ENCODE measurements around the gene FOXP1.

The FOXP1 gene

GRCh38 chr3:71376911-71377310 lies 206.6 kb downstream of the FOXP1 start:
- no peak for ATAC-seq
- TF ChIP-seq CREB5 (CRISPR knock-in tag; IDR thresholded peaks at IDR 0.05; ENCODE audit: low read depth): no peak
- TF ChIP-seq RARB (CRISPR knock-in tag; IDR thresholded peaks at IDR 0.05): no peak
- no peak for TF ChIP-seq POU6F1 (CRISPR knock-in tag; IDR thresholded peaks at IDR 0.05; ENCODE audit: borderline replicate concordance, low read depth)
- TF ChIP-seq ZC3H10 (CRISPR knock-in tag; IDR thresholded peaks at IDR 0.05): no peak
- TF ChIP-seq ZFP3 (CRISPR knock-in tag; IDR thresholded peaks at IDR 0.05): no peak
- no peak for TF ChIP-seq CSDC2 (CRISPR knock-in tag; IDR thresholded peaks at IDR 0.05)
- no peak for TF ChIP-seq ZNF70 (CRISPR knock-in tag; IDR thresholded peaks at IDR 0.05)
- TF ChIP-seq SNAI2 (CRISPR knock-in tag; IDR thresholded peaks at IDR 0.05): no peak
- TF ChIP-seq ZFP30 (CRISPR knock-in tag; IDR thresholded peaks at IDR 0.05): no peak
- TF ChIP-seq TCF4 (CRISPR knock-in tag; IDR thresholded peaks at IDR 0.05; ENCODE audit: borderline replicate concordance): no peak
- TF ChIP-seq TSHZ2 (CRISPR knock-in tag; IDR thresholded peaks at IDR 0.05): no peak
- TF ChIP-seq BACH2 (CRISPR knock-in tag; IDR thresholded peaks at IDR 0.05; ENCODE audit: borderline replicate concordance): no peak
- no peak for TF ChIP-seq ZNF8 (CRISPR knock-in tag; IDR thresholded peaks at IDR 0.05)
- no peak for TF ChIP-seq PATZ1 (CRISPR knock-in tag; IDR thresholded peaks at IDR 0.05; ENCODE audit: borderline replicate concordance)
- TF ChIP-seq ARNTL (CRISPR knock-in tag; IDR thresholded peaks at IDR 0.05; ENCODE audit: borderline replicate concordance, low read depth): no peak
- TF ChIP-seq PPARA (CRISPR knock-in tag; IDR thresholded peaks at IDR 0.05; ENCODE audit: borderline replicate concordance): no peak
- TF ChIP-seq ZNF565 (CRISPR knock-in tag; conservative IDR thresholded peaks at IDR 0.05; ENCODE audit: low read depth): no peak
- no peak for TF ChIP-seq ESRRG (CRISPR knock-in tag; IDR thresholded peaks at IDR 0.05)
- no peak for TF ChIP-seq CSRNP3 (CRISPR knock-in tag; IDR thresholded peaks at IDR 0.05)
- no peak for TF ChIP-seq TOX (CRISPR knock-in tag; IDR thresholded peaks at IDR 0.05; ENCODE audit: borderline replicate concordance)

GRCh38 chr3:71376503-71376902 lies 207.0 kb downstream of the FOXP1 start:
- ATAC-seq: no peak
- no peak for TF ChIP-seq POU6F1 (CRISPR knock-in tag; IDR thresholded peaks at IDR 0.05; ENCODE audit: borderline replicate concordance, low read depth)
- TF ChIP-seq TSHZ2 (CRISPR knock-in tag; IDR thresholded peaks at IDR 0.05): no peak
- no peak for TF ChIP-seq ISL1 (CRISPR knock-in tag; IDR thresholded peaks at IDR 0.05)
- no peak for TF ChIP-seq ARNTL (CRISPR knock-in tag; IDR thresholded peaks at IDR 0.05; ENCODE audit: borderline replicate concordance, low read depth)
- no peak for TF ChIP-seq ZFP30 (CRISPR knock-in tag; IDR thresholded peaks at IDR 0.05)
- TF ChIP-seq ESRRG (CRISPR knock-in tag; IDR thresholded peaks at IDR 0.05): no peak
- no peak for TF ChIP-seq ZNF70 (CRISPR knock-in tag; IDR thresholded peaks at IDR 0.05)
- TF ChIP-seq ZNF8 (CRISPR knock-in tag; IDR thresholded peaks at IDR 0.05): no peak
- TF ChIP-seq CSRNP3 (CRISPR knock-in tag; IDR thresholded peaks at IDR 0.05): no peak
- no peak for TF ChIP-seq CREB5 (CRISPR knock-in tag; IDR thresholded peaks at IDR 0.05; ENCODE audit: low read depth)
- TF ChIP-seq GLIS3 (CRISPR knock-in tag; IDR thresholded peaks at IDR 0.05): no peak
- no peak for TF ChIP-seq CSDC2 (CRISPR knock-in tag; IDR thresholded peaks at IDR 0.05)
- no peak for TF ChIP-seq OSR1 (CRISPR knock-in tag; IDR thresholded peaks at IDR 0.05)

Measured in SK-N-SH treated with all-trans-retinoic acid at 6 μM for 48 hours (cell line).